B cell (primary cell): ENCODE measurements around the gene ERBB4.

Experiments
- CTCF ChIP-seq: fragments of 200-600 bp; IDR thresholded peaks from one replicate; pipeline ENCODE4 v1.8.0; 2022; ENCODE audit warnings: antibody characterized with exemption, mild to moderate bottlenecking
- EZH2 ChIP-seq: IDR thresholded peaks from 2 replicates; pipeline ENCODE4 v1.6.1; 2012; ENCODE audit warnings: borderline replicate concordance, low read depth, mild to moderate bottlenecking, moderate library complexity, low read length; ENCODE audit not compliant: insufficient read depth, poor library complexity, severe bottlenecking

- TF ChIP-seq EZH2 (no peak), CTCF (no peak)
Measured at GRCh38 chr2:211367711-211368110, 1170.9 kb downstream of the ERBB4 start.
